Measurements from ENCODE around the gene SLC5A11.
"Not testable (repeated sequence)": the region's sequence is repeated elsewhere in the genome, so short reads cannot be mapped to it uniquely, and the experiment has no call there.

Gene SLC5A11, protein sequence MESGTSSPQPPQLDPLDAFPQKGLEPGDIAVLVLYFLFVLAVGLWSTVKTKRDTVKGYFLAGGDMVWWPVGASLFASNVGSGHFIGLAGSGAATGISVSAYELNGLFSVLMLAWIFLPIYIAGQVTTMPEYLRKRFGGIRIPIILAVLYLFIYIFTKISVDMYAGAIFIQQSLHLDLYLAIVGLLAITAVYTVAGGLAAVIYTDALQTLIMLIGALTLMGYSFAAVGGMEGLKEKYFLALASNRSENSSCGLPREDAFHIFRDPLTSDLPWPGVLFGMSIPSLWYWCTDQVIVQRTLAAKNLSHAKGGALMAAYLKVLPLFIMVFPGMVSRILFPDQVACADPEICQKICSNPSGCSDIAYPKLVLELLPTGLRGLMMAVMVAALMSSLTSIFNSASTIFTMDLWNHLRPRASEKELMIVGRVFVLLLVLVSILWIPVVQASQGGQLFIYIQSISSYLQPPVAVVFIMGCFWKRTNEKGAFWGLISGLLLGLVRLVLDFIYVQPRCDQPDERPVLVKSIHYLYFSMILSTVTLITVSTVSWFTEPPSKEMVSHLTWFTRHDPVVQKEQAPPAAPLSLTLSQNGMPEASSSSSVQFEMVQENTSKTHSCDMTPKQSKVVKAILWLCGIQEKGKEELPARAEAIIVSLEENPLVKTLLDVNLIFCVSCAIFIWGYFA

DNA sequence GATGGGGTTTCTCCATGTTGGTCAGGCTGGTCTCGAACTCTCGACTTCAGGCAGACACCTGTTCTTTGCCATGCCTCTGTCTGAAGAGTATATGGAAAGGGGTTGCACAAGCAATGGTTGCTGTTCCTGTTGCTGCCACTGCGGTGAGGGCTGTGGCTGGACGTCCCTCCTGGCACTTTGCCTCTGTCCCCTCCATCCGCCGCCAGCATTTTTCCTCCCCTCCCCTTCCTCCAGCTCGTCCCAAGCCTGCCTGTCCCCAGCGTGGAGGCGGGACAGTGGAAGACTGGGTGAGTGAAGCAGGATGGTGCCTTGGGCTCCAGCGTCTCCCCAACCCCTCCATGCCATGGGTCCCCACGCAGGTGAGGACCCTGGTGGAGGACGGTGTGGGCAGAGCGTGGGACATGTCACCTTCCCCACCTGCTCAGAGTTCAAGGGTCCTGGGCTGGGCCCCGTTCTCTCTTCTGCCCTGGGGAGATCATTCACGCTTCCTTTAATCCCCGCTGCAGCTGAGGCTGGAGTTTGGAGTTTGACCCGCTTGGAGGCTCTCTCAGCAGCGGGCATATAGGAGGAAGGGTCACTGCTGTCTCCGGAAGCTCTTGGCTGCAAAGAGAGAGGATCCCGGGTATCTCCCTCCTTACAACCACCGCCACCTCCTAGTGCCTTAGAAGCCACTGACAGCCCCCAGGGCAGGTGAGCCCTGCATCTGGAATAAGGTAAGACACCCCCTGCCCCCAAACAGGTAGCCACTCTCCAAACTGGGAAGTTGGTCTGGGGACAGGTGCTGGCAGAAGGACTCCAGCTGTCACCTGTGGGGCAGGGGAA is at the start of gene SLC5A11:
TSS of gene SLC5A11 (plus strand) at position 238 of the 822 bp plus-strand sequence. CDS start 12,681 bp downstream, outside the sequence.
- no peak for DNase-seq

DNA sequence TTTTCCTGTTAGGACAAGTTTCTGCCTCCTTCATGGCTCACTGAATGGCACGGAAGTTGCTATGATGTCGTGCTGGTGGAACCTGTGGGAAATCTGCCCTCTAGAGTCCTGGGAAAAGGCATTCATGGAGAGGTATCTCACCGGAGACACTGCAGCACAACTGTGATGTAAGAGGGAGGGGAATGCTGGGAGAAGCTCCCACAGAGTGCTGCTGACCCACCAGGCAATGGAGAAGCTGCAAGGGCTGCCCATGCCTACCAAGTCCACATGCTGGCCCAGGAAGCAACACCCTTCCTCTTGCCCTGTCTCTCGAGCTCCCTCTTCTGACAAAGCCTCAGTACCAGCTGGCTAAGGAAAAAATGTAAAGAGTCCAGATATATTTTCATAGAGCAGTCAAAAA is 45.2 kb upstream of the SLC5A11 start:
- DNase-seq: no peak

DNA sequence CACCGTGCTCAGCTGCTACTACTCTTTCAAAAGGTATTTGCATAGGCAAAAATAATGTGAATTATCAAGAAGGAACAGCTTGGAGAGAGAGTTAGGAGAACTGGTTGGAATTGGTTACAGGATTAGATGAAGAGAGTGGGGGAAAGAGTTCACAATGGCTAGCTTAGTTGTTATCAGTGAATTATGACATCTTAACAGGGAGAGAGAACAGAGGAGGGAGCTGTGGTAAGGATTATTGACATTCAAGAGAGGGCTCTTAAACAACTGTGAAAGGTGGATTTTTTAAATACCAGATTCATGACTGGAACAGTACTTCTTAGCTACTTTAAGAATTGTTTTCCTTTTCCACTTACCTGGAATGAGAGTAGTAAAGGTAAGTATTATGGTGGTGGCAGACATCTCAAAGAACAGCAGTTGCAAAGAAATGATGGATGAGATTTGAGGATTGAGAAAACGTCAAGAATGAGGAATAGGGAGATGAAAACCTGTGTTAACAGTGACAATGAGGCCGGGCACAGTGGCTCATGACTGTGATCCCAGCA is 43.9 kb upstream of the SLC5A11 start:
- no peak for DNase-seq

- DNase-seq: no peak
These were observed 40.3 kb upstream of the SLC5A11 start for GRCh38 chr16:24805484-24805883.

- no peak for DNase-seq
These were observed 38.5 kb upstream of the SLC5A11 start for GRCh38 chr16:24807301-24807700.

DNA sequence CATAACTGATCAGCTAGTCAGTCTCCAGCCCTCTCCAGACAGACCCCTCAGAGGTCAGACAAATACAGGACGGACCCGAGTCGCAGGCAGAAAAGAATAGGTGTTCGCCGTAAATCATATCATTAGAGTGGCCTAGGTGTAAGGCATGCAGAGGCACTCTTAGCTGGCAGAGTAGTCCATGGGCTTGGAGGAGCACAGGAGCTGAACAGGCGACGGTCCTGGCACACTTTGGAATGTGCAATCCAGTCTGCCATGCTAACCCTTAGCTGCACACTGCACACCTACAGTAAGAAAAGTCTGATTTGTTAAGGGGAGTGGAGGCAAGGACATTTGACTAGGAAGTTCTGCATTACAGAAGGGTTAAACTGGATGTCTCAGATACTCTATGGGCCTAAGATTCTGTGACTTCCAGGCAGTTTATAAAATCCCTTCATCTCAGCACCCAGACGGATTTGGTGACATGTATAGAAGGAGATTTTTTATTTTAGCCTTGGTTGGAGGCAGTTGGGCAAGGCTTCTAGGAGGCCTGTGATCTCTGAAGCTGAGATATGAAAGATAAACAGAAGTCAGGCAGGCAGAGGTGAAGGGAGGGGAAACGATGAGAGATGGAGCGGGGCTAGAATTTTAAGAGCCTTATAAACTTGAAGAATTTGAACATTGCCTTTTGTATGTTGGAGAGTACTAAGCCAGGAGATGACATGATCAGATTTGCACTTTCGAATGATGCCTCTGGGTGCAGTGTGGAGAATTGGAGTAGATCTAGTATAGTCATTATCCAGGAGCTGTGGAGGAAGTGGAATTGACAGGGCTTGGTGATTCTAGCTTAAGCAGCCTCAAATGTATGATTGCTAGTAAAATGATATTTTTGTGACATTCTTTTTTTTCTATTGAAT is 34.6 kb upstream of the SLC5A11 start:
- DNase-seq: no peak

- not testable (repeated sequence) for DNase-seq
These were observed 33.0 kb upstream of the SLC5A11 start for GRCh38 chr16:24812813-24813212.

DNA sequence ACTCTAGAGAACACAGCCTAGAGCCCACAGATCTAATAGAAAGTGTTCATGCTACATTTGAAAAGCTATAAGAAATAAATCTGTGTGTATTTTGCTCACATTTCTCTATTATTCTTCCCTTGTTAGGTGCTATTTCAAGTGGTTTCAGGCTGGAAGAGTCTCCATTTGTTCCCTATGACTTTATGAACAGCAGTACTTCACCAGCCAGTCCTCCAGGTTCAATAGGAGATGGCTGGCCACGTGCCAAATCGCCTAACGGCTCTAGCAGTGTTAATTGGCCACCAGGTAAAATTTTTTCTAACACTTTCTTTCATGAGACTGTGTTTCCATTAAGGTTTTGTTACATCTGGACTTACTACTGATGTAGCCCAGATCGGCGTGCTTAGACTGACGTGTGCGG is 30.7 kb upstream of the SLC5A11 start:
- no peak for DNase-seq

DNA sequence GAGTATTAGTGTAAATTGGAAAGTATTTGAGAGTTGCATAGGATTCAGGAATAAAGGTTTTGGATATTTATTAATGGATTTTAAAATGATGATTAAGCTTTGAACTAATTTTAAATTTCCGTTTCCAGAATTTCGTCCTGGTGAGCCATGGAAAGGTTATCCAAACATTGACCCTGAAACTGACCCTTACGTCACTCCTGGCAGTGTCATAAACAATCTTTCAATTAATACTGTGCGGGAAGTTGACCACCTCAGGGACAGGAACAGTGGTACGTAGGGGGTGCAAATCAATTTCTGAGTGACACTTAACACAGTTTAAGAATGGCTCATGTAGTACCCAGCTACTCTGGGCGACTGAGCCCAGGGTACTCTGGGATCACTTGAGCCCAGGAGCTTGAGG is 29.1 kb upstream of the SLC5A11 start:
- no peak for DNase-seq

DNA sequence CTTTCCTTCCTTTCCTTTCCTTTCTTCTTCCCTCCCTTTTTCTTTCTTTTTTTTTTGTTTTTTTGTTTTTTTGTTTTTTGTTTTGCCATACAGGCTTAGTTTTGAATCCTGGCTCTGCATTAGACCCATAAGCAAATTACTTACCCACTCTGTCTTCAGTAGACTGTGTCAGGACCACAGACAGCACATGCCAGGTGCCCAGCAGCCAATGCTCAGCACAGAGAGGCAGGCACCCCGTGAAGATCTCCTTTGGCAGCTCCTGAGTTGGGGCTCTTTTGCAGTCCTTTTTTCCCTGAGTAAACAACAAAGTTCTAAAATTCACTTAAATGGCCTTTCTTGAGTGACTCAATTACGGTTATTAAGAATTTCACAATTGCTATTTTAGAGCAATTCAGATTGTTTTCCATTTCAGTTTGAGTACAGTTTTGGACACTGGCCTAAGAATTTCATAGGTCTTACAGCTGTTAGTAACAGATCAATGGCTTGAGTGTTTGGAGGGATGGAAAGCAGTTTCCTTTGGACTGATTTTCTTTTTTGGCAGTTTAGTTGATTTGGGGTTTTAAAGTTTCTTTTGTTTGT is 26.2 kb upstream of the SLC5A11 start:
- DNase-seq: no peak

DNA sequence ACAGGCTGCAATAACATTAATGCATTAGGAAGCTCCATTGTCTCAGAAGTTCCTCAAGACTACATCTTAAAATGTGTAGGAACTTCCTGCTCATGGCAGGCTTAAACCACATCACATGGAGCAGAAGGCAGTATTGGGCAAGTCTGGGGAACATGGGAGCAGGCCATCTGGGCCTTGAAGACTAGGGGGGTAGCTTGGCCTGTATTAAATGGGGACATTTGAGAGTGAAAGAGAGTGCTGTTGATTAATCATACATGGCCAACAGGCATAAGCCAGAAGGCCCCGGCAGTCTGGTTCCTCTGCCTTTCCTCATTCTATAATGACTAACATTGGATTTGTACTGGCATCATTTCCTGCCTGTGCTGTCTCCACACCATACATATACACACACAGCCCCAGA is 25.2 kb upstream of the SLC5A11 start:
- DNase-seq: no peak

DNA sequence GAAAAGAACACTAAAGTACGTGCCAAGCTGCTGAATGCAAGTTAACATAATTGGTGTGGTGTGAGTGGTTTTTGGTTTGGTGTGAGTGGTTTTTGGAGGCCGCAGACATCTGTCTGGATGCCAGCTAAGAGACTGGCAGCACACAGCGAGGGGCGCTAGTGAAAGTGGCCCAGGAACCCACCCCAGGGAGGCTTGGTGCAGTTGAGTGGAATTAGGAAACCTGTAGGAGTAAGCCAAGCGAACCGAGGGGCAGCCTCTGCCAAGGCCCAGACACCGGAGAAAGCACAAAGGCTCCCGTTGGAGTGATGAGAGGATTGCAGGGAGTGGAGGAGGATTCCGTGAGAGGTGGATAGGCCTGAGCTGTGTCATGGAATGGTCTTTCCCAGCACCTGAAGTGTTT is 24.6 kb upstream of the SLC5A11 start:
- DNase-seq: no peak

DNA sequence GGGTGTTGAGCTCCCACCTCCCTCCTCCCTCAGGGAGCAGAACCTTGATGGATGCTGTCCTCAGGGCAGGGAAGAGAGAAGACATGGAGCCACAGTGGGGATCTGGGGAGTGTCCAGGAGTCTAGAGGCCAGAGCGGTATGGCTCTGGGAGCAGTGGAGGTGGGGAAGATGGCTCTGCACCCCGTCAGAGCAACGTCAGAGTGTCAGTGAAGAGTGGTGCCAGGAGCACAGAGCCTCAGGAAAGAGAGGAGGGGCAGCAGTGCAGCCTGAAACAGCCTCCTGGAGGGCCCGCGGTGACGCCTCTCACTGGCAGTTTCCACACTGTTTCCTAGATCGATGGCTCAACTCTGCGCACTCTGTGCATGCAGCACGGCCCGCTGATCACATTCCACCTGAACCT is 23.2 kb upstream of the SLC5A11 start:
- DNase-seq: no peak

DNA sequence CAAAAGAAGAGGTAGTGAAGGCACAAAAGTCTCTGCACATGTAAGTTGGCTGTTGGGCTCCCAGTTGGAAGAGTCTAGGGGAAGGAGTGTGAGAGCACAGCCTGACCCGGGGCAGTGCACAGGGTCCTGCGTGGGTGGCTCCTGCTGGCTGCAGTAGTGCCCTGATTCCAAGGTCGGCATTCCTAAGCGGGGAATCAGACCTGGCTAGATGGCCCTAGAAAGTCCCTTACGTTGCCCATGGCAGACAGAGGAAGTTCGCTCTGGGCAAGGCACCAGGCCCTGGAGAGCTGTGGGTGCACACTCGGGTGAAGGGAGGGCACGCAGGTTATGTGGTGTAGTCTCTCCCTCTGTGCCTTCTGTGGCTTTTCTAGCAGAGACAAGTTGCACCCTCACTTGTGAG is 22.8 kb upstream of the SLC5A11 start:
- DNase-seq: no peak

DNA sequence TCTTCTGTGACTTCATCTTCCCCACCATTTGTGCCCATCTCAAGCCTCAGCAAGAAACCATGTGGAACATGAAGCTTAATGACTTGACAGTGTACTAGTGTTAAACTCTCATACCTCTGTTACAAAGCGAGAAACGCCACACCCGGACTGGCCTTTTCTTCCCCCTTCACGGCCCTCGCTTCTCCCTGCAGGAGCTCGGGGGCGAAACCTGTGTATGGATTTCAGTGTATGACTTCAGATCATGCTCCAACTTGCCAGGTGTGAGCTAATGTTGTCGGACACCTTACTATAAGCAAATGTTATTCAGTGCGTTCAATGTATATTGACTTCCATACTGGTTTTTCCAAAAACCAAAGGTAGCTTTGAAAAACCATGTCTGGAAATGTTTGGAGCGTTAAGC is 20.1 kb upstream of the SLC5A11 start:
- DNase-seq: no peak

DNA sequence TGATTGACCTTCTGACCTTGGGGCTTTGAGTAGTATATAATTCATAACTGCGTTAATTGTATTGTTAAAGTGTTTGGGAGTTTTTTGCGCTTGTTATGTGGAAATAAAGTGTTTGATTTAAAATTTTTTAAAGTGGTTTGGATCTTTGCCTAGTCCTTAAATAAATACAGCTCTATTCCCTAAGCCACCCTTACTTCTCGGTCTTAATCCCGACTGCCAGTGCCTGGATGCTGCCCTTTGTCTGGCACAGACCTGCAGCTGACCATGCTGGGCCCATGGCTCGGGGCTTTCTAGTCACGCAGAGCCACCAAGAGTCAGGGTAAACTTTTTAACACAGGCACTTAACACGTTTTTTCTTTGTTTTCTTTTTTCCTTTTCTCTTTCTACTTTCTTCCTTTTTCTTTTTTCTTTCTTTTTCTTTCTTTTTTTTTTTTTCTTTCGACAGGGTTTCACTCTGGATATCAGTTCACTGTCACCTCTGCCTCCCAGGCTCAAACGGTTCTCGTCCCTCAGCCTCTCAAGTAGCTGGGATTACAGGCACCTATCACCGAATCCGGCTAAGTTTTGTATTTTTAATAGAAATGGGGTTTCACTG is 19.6 kb upstream of the SLC5A11 start:
- no peak for DNase-seq

- no peak for DNase-seq
These were observed 18.8 kb upstream of the SLC5A11 start for GRCh38 chr16:24826817-24827566.

DNA sequence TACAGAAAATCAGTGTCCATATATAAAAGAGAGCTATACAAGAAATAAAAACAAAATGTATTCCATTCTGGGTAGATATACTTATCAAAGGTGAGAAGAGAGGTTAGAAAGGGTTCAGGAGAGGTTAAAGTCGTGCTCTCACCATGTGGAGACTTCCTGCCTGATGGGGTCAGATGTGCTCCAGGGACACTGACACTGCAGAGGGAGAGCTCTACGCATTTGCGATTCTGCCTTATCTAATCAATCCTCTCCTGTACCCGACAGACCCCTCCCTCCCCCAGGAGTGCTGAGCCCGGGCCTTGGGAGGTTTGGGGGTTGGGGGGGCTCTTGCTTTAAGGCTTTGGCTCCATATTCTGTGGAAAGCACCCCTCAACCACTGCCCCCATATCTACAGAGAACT is 16.6 kb upstream of the SLC5A11 start:
- DNase-seq: no peak

- DNase-seq: no peak
These were observed 12.4 kb upstream of the SLC5A11 start for GRCh38 chr16:24833352-24833751.

- no peak for DNase-seq
These were observed 11.1 kb upstream of the SLC5A11 start for GRCh38 chr16:24834459-24835335.

Data from CD4-positive, alpha-beta T cell treated with Interleukin-4 for 1 hour (primary cell).